Neural cell (in vitro differentiated cells): ENCODE measurements around the gene KCNK6. TPM values are rescaled to one million over a fixed set of nuclear protein-coding genes. Genes with fewer than 3 reads are reported as not detected.

ENCODE experiments used
- H2AFZ ChIP-seq: fragments of 200-600, 300-800 bp; sonication (generic), shearing (Covaris generic); 2 replicates; pipeline ENCODE4 v1.6.0; 2014; ENCODE audit warnings: low read depth, mild to moderate bottlenecking, antibody characterized with exemption, low read length, moderate library complexity
- H3F3A ChIP-seq: fragments of 200-600 bp; shearing (Covaris generic); 2 replicates; pipeline ENCODE4 v1.6.1; 2016; ENCODE audit warnings: mild to moderate bottlenecking, moderate library complexity, mixed read lengths, antibody characterized with exemption, low read length; ENCODE audit not compliant: insufficient read depth, poor library complexity, severe bottlenecking
- H3K27ac ChIP-seq: fragments of 200-600, 300-800 bp; sonication (generic), shearing (Covaris generic); 2 replicates; pipeline ENCODE4 v1.5.1; 2014; ENCODE audit warnings: mild to moderate bottlenecking, low read length, moderate library complexity
- H3K27me3 ChIP-seq: fragments of 300-800, 200-600 bp; sonication (generic), shearing (Covaris generic); 2 replicates; pipeline ENCODE4 v1.6.0; 2014; ENCODE audit warnings: mild to moderate bottlenecking, low read depth, low read length, moderate library complexity; ENCODE audit not compliant: insufficient read depth
- H3K36me3 ChIP-seq: fragments of 300-800, 200-600 bp; sonication (generic), shearing (Covaris generic); 2 replicates; pipeline ENCODE4 v1.5.1; 2014; ENCODE audit warnings: mild to moderate bottlenecking, antibody characterized with exemption, low read length, moderate library complexity; ENCODE audit not compliant: insufficient read depth
- H3K4me2 ChIP-seq: fragments of 300-800, 200-600 bp; sonication (generic), shearing (Covaris generic); 2 replicates; pipeline ENCODE4 v1.6.0; 2014; ENCODE audit warnings: mild to moderate bottlenecking, low read length
- H3K4me3 ChIP-seq: fragments of 300-800, 200-600 bp; sonication (generic), shearing (Covaris generic); 2 replicates; pipeline ENCODE4 v1.5.1; 2014; ENCODE audit warnings: mild to moderate bottlenecking, low read length, moderate library complexity
- H3K79me2 ChIP-seq: fragments of 200-600 bp; shearing (Covaris generic); replicated peaks from 2 replicates; pipeline ENCODE4 v1.6.0; 2014; ENCODE audit warnings: mild to moderate bottlenecking, low read length, moderate library complexity; ENCODE audit not compliant: insufficient read depth
- H3K9ac ChIP-seq: fragments of 300-800, 200-600 bp; sonication (generic), shearing (Covaris generic); 2 replicates; pipeline ENCODE4 v1.6.1; 2016; ENCODE audit warnings: mild to moderate bottlenecking, low read length, mixed read lengths
- H3K9me2 ChIP-seq: fragments of 200-600 bp; shearing (Covaris generic); 2 replicates; pipeline ENCODE4 v1.6.1; 2016; ENCODE audit warnings: mild to moderate bottlenecking, low read length, mixed read lengths; ENCODE audit not compliant: insufficient read depth
- H3K9me3 ChIP-seq: fragments of 200-600, 300-800 bp; sonication (generic), shearing (Covaris generic); 2 replicates; pipeline ENCODE4 v1.6.1; 2016; ENCODE audit warnings: mild to moderate bottlenecking, mixed run types, low read length, moderate library complexity, mixed read lengths
- H4K20me1 ChIP-seq: fragments of 200-600 bp; shearing (Covaris generic); 2 replicates; pipeline ENCODE4 v1.6.1; 2016; ENCODE audit warnings: mild to moderate bottlenecking, mixed run types; ENCODE audit not compliant: insufficient read depth
- CTCF ChIP-seq: fragments of 450-650 bp; IDR thresholded peaks from 2 replicates; pipeline ENCODE4 v1.5.1; 2014; ENCODE audit warnings: antibody characterized with exemption, mild to moderate bottlenecking, moderate library complexity; ENCODE audit not compliant: poor library complexity, severe bottlenecking
- EP300 ChIP-seq: fragments of 450-650 bp; conservative IDR thresholded peaks from 2 replicates; pipeline ENCODE4 v1.6.1; 2014; ENCODE audit warnings: antibody characterized with exemption, mild to moderate bottlenecking, moderate library complexity; ENCODE audit not compliant: poor library complexity, severe bottlenecking
- EZH2 ChIP-seq: fragments of 200-600, 300-800 bp; shearing (Covaris generic), sonication (generic); IDR thresholded peaks from 2 replicates; pipeline ENCODE4 v1.6.1; 2014; ENCODE audit warnings: antibody characterized with exemption, low read length, borderline replicate concordance, mild to moderate bottlenecking; ENCODE audit not compliant: insufficient read depth, poor library complexity, severe bottlenecking
- MXI1 ChIP-seq: fragments of 450-650 bp; conservative IDR thresholded peaks from 2 replicates; pipeline ENCODE4 v1.6.1; 2014; ENCODE audit warnings: antibody characterized with exemption, mild to moderate bottlenecking; ENCODE audit not compliant: poor library complexity, severe bottlenecking
- POLR2AphosphoS5 ChIP-seq: IDR thresholded peaks from 2 replicates; pipeline ENCODE4 v1.6.1; 2012
- RAD21 ChIP-seq: fragments of 450-650 bp; conservative IDR thresholded peaks from 2 replicates; pipeline ENCODE4 v1.6.1; 2014; ENCODE audit warnings: antibody characterized with exemption, mild to moderate bottlenecking, moderate library complexity
- SMC3 ChIP-seq: fragments of 450-650 bp; conservative IDR thresholded peaks from 2 replicates; pipeline ENCODE4 v1.6.1; 2014; ENCODE audit warnings: antibody characterized with exemption, mild to moderate bottlenecking, moderate library complexity; ENCODE audit not compliant: poor library complexity
- TAF1 ChIP-seq: IDR thresholded peaks from 2 replicates; pipeline ENCODE4 v1.6.1; 2012; ENCODE audit warnings: low read depth
- polyA plus RNA-seq: library from polyadenylated mRNA; depleted of rRNA; stranded (reverse); fragments of >200 nt; gene quantifications from 2 replicates; pipeline ENCODE4 v1.2.3, GENCODE V29; 2014
- TF ChIP-seq, protein P1 (sequence below): IDR thresholded peaks from 2 replicates; pipeline ENCODE4 v1.6.1; 2012; ENCODE audit warnings: borderline replicate concordance

KCNK6 gene
- polyA plus RNA-seq, 1 donor from 2014 or later = not detected

DNA sequence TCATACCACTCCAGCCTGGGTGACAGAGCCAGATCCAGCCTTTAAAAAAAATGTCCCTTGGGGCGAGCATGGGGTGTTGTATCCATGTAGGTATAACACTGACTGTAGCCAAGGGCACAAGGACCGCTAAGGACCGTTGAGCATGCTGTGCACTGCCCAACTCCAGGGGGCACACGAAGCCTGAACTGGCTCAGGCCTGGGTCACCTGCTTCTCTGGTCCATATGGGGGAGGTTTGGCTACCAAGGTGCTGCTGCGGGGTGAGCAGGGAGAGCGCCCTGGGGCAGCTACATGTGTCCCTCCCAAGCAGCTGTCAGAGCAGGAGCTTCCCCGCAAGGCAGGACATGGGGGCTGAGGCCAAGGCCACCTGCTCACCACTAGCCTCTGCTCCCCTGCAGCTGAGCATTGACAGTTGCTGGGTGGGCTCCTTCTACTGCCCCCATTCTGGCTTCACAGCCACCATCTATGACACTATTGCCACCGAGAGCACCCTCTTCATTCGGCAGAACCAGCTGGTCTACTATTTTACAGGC lies 32.3 kb downstream of the KCNK6 start:
- Histone ChIP-seq H3K9me2 (no peaks in the 10 kb centered on the region), H3K9ac (no peak overlapping the region), H3K9me3 (no peaks in the 10 kb centered on the region), H3K4me3 (no peak overlapping the region), H3F3A (no peaks in the 10 kb centered on the region), H3K27me3 (no peaks in the 10 kb centered on the region), H2AFZ (no peak overlapping the region), H3K4me2 (no peak overlapping the region), H3K36me3 (no peaks in the 10 kb centered on the region), H4K20me1 (no peaks in the 10 kb centered on the region), H3K79me2 (no peaks in the 10 kb centered on the region), H3K27ac (no peak overlapping the region)
- no peak for TF ChIP-seq CTCF
- TF ChIP-seq SMC3 = no peak
- no peak for TF ChIP-seq POLR2AphosphoS5
- no peak for TF ChIP-seq MXI1
- TF ChIP-seq, protein P1, sequence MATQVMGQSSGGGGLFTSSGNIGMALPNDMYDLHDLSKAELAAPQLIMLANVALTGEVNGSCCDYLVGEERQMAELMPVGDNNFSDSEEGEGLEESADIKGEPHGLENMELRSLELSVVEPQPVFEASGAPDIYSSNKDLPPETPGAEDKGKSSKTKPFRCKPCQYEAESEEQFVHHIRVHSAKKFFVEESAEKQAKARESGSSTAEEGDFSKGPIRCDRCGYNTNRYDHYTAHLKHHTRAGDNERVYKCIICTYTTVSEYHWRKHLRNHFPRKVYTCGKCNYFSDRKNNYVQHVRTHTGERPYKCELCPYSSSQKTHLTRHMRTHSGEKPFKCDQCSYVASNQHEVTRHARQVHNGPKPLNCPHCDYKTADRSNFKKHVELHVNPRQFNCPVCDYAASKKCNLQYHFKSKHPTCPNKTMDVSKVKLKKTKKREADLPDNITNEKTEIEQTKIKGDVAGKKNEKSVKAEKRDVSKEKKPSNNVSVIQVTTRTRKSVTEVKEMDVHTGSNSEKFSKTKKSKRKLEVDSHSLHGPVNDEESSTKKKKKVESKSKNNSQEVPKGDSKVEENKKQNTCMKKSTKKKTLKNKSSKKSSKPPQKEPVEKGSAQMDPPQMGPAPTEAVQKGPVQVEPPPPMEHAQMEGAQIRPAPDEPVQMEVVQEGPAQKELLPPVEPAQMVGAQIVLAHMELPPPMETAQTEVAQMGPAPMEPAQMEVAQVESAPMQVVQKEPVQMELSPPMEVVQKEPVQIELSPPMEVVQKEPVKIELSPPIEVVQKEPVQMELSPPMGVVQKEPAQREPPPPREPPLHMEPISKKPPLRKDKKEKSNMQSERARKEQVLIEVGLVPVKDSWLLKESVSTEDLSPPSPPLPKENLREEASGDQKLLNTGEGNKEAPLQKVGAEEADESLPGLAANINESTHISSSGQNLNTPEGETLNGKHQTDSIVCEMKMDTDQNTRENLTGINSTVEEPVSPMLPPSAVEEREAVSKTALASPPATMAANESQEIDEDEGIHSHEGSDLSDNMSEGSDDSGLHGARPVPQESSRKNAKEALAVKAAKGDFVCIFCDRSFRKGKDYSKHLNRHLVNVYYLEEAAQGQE = no peak
- TF ChIP-seq RAD21 = no peak
- TF ChIP-seq EZH2 = no peak
- TF ChIP-seq EP300 = no peak
- TF ChIP-seq TAF1 = no peak

DNA sequence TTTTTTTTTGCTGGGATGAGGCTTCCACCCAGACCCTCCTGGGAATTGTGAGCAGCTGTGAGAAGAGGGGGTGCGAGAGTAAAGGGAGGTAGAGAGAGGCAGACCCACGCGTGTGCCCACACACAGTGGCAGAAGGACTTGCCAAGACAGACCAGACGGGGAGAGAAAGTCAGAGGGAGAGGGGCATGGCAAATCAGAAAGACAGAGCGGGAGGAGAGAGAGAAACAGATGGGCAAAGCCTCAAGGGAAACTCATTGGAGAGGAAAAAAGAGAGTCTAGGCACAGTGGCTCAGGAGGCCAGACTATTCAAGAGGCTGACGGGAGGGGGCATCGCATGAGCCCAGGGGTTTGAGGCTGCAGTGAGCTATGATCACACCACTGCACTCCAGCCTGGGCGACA lies 33.0 kb downstream of the KCNK6 start:
- no peaks in the 10 kb centered on the region for H3K79me2 ChIP-seq
- H3K9me3 ChIP-seq = no peaks in the 10 kb centered on the region
- no peaks in the 10 kb centered on the region for H3K36me3 ChIP-seq
- no peaks in the 10 kb centered on the region for H4K20me1 ChIP-seq
- H3K27ac ChIP-seq = no peak overlapping the region
- H2AFZ ChIP-seq = no peak overlapping the region
- no peak overlapping the region for H3K4me2 ChIP-seq
- H3K27me3 ChIP-seq = no peaks in the 10 kb centered on the region
- H3F3A ChIP-seq = no peaks in the 10 kb centered on the region
- no peak overlapping the region for H3K9ac ChIP-seq
- no peaks in the 10 kb centered on the region for H3K9me2 ChIP-seq
- H3K4me3 ChIP-seq = no peak overlapping the region
- TF ChIP-seq TAF1 (no peak), EZH2 (no peak)
